Stimulated activated CD4-positive, alpha-beta T cell treated with anti-CD3 and anti-CD28 coated beads, Interleukin-12 subunit alpha, Interleukin-12 subunit beta, amount 100 ng/mL, for 4 hours (primary cell): ENCODE results near the gene HECTD4.
"Not testable (repeated sequence)": the region's sequence is repeated elsewhere in the genome, so short reads cannot be mapped to it uniquely, and the experiment has no call there.

Source experiments
- DNase-seq: peaks from one replicate; pipeline ENCODE4 v3.0.0-alpha.2; 2020

The HECTD4 gene

DNA sequence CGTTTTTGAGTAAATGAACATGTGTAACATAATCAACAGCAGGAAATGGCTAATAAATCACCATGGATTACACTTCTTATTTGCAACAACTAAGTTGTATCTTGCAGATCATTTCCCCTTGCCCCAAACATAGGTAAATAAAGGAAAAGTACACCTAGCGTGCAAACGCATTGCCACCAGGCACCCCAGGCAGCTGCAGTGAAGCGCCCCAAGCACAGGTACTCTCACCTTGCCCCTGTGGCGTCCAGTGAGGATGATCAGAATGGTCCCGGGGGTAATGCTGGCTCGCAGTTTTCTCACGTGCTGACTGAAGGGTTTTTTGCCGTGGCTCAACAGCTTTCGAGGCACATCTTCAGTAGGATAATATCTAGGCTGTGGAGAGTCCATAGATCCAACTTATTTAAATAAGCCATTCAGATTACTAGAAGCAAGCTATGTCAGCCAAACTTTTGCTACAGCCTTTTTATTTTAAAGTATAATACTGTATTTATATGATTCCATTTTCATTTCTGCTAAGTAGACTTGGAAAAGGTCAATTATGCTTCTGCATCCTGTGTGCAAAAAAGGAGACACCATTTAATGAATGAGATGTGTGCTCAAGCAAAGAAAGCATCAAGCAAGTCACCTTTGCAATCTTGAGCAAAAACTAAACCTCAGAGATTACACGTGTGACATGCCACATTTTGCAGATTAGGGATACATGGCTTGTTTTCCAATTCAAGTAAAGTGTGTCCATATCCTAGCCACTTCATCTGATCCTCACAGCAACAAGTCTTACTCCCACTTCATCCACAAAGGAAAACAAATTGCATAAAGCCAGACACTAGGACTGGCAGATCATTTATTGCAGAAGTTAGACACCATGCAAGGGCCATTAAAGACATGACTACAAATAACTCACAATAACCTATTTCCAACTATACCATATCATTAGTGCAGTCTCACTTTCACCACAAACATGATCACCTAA, 24.6 kb upstream of the HECTD4 start:
- no peak for DNase-seq

DNA sequence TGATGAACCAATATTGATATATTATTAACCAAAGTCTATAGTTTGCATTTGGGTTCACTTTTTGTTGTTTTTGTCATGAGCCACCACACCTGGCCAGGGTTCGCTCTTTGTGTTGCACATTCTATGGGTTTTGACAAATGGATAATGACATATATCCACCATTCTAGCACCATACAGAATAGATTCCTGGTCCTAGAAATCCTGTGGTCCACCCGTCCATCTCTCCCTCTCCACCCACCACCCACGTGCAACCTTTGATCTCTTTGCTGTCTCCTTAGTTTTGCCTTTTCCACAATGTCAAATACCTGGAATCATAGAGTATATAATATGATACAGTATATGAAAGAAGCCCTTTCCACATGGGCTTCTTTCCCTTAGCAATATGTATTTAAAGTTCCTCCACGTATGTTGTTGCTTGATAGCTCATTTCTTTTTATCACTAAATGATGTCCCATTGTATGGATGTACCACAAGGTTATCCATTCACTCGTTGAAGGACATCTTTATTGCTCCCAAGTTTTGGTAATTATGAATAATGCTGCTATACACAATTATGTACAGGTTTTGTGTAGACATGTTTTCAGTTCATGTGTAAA, 19.8 kb upstream of the HECTD4 start:
- no peak for DNase-seq

- DNase-seq: no peak
Observed at GRCh38 chr12:112401054-112401453, 18.8 kb upstream of the HECTD4 start.

- DNase-seq: no peak
Observed at GRCh38 chr12:112393328-112393727, 11.1 kb upstream of the HECTD4 start.

- DNase-seq: not testable (repeated sequence)
Observed at GRCh38 chr12:112389922-112390654, 7.9 kb upstream of the HECTD4 start.

- DNase-seq: no peak
Observed at GRCh38 chr12:112389228-112389627, 7.0 kb upstream of the HECTD4 start.

GRCh38 chr12:112386726-112387125, 4.5 kb upstream of the HECTD4 start:
- no peak for DNase-seq

DNA sequence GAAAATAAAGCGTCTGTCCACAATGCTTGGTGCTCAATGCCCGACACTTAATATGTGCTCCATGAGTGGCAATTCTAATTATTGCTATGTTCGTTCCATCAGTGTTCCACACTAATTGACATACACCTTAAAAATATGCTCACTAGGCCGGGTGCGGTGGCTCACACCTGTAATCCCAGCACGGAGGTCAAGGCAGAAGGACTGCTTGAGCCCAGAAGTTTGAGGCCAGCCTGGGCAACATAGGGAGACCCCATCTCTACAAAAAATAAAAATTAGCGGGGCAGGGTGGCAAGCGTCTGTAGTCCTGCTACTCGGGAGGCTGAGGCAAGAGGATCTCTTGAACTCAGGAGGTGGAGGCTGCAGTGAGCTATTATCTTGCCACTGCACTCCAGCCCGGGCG, 635 bp upstream of the HECTD4 start:
- DNase-seq: no peak

DNA sequence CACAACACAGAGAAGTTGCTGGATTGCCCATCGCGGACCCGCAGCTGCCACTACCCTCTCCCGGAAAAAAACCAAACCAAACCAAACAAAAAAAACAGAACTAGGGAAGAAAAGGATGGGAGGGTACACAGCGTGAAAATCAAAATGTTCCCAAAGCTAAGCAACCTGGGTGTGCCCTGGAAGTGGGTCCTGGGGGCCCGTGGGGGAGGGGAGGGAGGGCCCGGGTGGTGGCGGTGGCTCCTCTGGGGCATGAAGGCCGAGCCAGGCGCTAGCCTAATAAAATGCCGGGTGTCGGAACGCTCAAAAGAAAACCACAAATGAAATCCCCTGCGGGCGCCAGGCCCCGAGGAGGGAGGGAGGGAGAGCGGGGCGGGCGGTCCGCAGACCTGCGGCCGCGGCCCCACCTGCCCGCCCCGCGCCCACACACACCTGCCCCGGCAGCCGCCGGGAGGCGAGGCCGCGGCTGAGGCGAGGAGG, 787 bp downstream of the HECTD4 start:
- DNase-seq: peak; percentile 19

DNA sequence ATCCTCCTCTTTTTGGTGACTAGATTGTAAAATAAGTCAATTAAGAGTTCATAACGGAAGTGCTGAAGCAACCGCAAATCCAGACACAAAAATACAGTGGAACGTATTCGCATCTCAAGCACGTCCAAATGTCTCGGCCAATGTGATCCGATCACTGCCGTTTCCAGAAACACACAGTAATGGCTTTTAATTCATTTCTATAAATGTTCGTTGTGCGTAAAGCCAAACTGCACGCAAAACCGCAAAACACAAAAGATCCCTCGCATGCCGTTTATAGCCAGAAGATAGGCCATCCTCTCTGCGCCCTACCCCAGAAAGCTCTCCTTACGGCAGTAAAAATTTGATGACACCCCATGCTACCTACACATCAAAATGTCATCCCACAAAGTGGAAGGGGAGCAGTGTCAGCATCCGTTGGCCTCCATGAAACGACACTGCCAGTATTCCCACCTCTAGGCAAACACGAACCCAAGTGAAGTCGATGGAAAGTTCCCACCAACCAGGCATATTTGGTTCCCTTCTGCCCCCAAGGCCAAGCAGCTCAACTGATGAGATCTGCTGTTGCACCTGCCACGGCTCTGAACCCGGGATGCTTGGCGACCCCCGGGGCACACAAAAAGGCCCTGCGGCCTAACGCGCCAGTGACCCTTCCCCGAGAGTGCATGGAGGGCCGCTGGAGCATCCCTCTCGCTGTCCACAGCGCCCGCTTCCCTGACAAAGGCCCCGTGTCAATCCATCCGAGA, 1.4 kb downstream of the HECTD4 start:
- no peak for DNase-seq

DNA sequence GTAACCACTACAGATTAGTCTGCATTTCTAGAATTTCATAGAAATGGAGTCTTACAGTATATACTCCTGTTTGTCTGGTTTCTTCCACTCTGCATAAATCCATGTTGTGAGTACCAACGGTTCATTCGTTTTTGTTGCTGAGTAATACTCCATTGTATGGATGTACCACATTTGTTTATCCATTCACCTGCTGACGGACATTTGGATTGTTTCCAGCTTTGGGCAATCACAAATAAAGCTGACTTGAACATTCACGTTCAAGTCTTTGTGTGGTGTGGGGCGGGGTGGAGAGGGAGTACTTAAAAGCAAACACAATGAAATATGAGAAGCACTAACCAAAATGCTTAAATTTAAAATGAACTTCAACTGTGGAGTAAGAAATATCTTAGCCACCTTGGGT, 7.1 kb downstream of the HECTD4 start:
- no peak for DNase-seq

GRCh38 chr12:112374166-112374740, 8.0 kb downstream of the HECTD4 start:
- DNase-seq: no peak

DNA sequence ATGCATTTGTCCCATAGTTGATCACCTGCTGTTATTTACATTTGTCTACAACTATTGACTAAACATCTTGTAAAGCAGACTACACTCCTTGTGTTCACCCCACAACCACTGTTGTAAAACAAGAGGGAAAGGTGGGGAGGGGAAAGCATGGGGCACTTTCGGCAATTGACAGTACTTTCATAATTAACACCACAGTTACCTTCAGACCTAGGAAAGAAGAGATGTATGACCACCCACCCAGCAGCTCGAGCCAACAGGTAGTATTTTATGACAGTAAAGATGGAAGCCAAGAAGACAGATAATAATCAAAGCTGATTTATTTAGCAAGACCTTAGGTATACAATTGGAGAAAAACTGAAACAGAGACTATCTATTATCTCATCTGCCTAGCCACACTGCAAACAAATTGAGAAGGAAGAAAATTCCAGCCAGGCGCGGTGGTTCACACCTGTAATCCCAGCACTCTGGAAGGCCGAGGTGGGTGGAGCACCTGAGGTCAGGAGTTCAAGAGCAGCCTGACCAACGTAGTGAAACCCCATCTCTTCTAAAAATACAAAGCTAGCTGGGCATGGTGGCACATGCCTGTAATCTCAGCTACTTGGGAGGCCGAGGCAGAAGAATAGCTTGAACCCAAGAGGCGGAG, 11.2 kb downstream of the HECTD4 start:
- no peak for DNase-seq

DNA sequence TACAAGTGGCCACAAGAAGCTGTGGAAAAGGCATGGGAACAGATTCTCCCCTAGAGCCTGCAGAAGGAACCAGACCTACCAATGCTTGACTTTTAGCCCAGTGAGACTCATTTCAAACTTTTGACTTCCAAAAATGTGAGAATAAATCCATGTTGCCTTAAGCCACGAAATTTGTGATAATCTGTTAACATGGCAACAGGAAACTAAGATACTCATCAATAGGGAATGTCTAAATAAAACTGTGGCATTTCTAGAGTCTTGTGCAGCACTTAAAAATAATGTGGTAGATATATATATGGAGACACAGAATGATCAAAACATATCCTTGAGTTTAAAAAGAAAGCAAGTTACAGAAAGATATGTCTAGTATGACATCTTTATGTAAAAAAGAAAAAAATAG, 12.0 kb downstream of the HECTD4 start:
- no peak for DNase-seq

DNA sequence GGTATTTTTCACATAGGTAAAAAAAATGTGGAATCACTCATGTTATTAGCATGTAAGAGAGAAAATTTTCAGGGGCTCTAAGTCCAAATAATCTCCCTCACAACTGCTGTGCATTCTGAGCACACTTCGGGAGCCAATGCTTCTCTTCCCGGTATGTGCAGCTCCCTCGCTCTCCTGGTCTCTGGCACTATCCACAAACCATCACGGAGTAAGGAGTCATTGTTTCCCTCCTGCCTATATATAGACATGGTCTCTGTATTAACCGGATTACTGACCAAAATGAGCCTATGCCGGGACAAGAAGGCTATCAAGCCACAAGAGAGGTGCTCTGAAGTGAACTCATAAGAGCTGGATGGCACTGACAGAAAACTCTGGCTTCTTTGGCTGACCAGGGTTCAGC, 13.4 kb downstream of the HECTD4 start:
- DNase-seq: no peak

GRCh38 chr12:112367965-112368364, 14.3 kb downstream of the HECTD4 start:
- DNase-seq: no peak

GRCh38 chr12:112362310-112362709, 19.9 kb downstream of the HECTD4 start:
- no peak for DNase-seq

DNA sequence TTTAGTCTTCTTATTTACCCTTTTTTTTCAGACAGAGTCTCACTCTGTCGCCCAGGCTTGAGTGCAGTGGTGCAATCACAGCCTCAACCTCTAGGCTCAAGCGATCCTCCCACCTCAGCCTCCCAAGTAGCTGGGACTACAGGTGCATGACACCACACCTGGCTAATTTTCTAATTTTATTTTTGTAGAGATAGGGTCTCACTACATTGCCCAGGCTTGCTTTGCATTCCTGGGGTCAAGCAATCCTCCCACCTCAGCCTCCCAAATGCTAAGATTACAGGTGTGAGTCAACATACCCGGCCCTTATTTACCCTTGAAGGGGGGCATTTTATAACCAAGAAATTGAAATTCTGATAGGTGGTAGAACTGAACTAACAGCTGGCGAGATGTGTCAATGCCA, 21.0 kb downstream of the HECTD4 start:
- DNase-seq: no peak

DNA sequence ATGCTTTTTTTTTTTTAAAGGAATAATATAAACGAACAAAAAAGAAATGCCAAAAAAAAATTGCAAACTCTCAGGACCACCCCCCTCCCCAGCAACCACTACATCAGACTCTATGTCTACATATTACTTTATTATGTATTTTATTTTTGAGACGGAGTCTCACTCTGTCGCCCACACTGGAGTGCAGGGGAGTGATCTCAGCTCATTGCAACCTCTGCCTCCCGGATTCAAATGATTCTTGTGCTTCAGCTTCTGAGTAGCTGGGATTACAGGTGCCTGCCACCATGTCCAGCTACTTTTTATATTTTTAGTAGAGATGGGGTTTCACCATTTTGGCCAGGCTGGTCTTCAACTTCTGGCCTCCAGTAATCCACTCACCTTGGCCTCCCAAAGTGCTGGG, 22.9 kb downstream of the HECTD4 start:
- no peak for DNase-seq

GRCh38 chr12:112357214-112357613, 25.0 kb downstream of the HECTD4 start:
- DNase-seq: no peak

DNA sequence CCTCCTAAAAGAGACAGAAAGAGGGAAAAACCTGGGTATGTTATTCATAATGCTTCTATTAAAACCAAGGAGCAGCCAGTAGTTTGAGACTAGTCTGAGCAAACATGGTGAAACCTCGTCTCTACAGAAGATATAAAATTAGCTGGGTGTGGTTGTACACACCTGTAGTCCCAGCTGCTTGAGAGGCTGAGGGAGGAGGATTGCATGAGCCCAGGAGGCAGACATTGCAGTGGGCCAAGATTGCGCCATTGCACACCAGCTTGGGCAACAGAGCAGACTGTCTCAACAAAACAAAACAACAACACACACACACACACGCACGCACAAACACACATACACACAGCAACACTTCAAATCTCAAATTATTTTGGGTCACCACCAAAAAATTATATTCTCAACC, 27.8 kb downstream of the HECTD4 start:
- no peak for DNase-seq

DNA sequence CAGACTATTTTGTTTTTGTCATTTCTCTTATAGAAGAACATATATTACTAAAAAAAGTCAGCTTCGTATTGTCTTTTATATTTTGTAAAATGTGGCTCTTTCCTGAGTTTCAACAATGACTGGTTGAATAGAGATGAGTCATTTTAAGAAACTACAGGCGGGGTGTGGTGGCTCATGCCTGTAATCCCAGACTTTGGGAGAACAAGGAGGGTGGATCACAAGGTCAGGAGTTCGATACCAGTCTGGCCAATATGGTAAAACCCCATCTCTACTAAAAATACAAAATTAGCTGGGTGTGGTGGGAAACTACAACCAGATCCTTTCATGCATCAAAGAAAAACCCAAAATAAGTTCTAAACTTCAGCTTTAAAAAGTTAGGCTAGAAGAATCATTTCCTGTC, 28.8 kb downstream of the HECTD4 start:
- no peak for DNase-seq
